NCI-H1436 treated with DMSO at 0.1 percent for 48 hours (cell line): ENCODE measurements around the gene ASB11.
A peak's percentile ranks its signal among the peaks of the same experiment; 100 is the strongest.
"Not testable (repeated sequence)": the region's sequence is repeated elsewhere in the genome, so short reads cannot be mapped to it uniquely, and the experiment has no call there.

Experiments used
- DNase-seq: peaks from one replicate; lab custom pipeline; 2025; lab: John Stamatoyannopoulos, UW

ASB11 gene

DNA sequence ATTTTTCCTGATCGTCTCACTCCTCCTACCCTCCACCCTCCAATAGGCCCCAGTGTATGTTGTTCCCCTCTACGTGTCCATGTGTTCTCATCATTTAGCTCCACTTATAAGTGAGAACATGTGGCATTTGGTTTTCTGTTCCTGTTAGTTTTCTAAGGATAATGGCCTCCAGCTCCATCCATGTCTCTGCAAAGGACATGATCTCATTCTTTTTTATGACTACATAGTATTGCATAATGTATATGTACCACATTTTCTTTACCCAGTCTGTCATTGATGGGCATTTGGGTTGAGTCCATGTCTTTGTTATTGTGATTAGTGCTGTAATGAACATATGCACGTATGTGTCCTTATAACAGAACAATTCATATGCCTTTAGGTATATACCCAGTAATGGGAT is 9.5 kb downstream of the ASB11 start:
- not testable (repeated sequence) for DNase-seq

DNA sequence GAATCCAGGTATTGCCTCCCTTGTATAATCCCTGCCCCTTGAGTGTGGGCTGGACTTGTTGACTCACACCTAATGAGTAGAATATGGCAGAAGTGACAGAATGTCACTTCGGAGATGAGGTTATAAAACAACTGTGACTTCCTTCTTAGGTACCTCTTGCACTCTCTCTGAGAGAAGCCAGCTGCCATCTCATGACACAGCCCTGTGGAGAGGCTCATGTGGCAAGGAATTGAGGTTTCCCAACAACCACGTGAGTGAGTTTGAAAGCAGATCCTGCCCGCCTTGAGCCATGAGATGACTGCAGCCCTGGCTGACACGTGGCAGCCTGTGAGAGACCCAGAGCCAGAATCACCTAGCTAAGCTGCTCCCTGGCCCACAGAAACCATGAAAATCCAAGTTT is 13.5 kb downstream of the ASB11 start:
- no peak for DNase-seq

DNA sequence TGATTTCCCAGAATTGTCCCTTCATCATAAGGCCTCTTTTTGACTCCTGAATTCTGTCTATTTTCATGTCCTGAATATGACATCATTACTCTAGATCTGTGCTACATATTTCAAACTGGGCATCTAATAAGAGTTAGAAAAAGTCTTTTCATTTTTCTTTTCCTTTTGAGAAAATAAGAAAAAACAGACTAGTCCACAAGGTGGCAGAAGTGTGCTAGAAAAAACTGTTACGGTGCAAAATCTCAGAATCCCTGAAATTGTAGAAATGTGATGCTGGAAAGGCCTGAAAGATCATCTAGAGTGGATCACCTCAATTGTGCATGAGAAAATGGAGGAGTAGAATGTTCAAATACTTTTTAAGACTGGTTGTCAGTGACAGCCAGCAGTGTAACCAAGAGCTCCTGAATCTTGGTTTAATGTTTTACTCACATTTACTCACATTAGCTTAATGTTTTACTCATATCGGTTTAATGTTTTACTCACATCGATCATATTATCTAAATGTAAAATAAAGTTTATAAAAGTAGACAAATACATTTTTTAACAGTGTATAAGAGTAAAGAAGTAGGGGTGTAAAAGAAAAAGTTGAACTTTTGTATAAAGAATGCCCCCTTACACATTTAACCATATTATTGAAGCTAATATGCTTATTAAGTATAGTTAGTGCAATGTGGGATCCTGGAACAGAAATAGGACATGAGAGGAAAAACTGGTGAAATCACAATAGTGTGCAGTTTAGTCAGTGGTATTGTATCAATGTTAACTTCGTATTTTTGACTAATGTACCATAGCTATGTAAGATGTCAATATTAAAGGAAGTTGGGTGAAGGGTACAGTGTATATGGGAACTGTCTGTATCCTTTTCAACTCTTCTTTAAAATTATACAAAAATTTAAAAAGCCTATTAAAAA is 15.2 kb downstream of the ASB11 start:
- no peak for DNase-seq

DNA sequence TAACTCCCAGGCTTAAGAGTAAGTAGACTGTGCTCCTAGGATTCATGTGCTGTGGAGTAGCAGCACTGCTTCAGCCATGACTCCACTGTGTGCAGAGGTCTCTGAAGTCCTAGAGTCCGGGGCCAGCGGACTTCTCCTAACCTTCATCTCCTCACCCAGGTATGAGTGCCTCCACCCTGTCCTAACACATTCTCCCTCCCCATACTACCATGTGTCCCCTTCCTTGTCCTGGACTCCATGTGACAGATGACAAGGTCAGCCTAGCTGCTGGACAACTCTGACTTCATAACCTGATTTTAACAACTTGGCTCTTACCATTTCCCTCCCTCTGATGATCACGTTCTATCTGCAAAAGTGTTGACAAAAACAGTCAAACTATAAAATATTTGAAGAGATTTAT is 16.7 kb downstream of the ASB11 start:
- DNase-seq: no peak

DNA sequence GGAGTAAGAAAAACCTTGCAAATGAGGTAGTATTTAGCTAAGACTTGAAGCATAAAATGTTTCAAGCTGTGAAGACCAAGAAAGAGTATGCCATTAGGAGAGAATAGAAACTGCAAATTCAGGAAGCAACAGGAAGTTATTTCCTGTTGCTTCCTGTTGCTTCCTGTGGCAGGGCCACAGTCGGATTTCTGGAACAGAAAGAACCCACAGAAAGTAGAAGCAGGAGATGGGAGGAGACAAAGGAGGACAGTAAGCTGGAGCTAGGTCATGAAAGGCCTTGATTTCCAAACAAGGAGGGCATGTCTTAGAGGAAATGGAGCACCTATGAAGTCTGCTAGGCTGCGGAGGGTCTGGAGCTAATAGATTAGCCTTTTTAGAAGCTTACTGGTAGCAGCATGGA is 17.2 kb downstream of the ASB11 start:
- DNase-seq: no peak

DNA sequence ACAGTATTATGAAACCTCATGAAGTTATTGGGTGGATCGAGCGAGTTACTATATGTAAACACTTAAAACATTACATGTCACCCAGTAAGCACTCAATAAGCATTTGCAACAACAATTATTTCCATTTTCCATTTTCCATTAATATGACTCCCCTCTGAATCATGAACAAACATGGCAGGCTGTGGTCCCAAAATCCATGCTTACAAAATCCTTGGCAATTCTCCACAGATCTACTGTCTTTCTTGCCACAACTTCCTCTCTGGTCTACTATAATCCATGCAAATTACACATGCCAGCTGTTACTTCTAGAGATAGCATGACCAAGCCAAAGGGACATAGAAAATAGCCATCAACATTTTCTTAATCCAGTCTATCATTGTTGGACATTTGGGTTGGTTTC is 22.0 kb downstream of the ASB11 start:
- DNase-seq: no peak

DNA sequence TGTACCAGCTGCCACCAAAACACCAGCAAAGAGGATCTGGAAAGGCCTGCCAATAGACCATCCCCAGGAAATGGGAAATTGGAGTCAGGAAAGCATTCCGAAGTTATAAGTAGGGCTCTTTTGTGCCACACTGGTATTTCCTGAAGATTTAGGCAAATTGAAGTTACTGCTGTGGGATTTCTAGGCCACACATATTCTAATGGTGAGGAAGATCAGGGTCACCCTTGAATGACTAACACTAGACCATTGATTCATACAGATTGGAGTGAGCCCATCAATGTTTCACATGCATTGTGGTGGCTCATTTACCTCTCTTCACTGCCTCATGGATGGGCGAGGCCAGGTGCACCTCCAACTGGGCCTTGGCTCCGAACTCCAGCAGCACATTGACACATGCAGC is 22.6 kb downstream of the ASB11 start:
- DNase-seq: no peak

DNA sequence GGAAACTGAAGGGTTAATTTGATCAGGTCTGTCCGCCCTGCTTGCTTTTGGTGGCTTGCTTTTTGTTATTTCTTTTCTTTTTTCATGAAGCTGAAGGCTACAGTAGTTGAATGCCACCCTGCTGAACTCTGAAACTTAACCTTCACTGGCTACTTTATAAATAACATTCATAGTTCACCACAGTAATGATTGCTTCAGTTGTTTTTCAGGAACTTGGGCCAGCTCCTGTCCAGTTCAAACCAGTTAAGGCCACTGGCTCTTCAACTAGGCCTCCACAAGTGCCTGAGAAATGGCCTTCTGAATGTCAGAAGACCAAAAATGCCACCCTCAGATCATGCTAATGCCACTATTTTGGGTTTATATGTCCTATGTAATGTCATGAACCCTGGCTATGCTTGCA is 37.8 kb downstream of the ASB11 start:
- no peak for DNase-seq

DNA sequence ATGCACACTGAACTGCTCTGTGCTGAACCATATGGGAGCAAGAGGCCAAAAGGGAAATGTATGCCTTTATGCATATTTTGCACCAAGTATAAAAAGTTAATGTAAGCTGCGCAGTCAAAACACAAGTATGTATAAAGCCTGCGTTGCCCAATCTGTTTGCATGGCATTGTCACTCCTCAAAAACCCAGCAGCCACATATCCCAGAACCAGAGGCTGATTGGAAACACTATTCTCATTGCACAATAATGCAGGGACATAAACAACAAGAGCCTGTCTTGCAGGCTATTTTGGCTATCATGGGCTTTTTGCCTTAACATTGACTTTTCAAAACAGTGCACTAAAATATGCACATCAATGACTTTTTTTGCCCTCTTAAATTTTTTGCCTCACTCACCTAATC is 40.5 kb downstream of the ASB11 start:
- DNase-seq: no peak

DNA sequence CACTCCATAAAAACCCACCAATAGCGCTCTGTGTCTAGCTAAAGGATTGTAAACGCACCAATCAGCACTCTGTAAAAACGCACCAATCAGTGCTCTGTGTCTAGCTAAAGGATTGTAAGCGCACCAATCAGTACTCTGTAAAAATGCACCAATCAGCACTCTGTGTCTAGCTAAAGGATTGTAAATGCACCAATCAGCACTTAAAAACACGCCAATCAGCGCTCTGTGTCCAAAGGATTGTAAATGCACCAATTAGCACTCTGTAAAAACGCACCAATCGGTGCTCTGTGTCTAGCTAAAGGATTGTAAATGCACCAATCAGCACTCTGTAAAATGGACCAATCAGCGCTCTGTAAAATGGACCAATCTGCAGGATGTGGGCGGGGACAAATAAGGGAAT is 42.2 kb downstream of the ASB11 start:
- not testable (repeated sequence) for DNase-seq

DNA sequence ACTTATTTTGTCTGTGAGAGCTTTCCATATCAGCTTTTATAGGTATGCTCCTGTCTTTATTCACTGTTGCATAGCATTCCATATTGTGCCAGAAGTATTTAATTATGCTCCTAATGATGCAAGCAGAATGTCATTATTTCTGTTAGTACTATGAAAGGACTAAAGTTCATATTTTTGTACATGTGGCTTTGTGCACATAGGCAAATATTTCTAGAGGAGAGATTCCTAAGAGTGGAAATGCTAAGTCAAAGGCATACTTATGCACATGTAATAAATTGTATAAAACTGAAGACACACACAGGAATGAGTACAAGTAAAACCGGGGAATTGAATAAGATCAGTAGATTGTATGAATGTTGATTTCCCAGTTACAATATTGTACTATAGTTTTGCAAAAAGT is 43.7 kb downstream of the ASB11 start:
- DNase-seq: no peak

DNA sequence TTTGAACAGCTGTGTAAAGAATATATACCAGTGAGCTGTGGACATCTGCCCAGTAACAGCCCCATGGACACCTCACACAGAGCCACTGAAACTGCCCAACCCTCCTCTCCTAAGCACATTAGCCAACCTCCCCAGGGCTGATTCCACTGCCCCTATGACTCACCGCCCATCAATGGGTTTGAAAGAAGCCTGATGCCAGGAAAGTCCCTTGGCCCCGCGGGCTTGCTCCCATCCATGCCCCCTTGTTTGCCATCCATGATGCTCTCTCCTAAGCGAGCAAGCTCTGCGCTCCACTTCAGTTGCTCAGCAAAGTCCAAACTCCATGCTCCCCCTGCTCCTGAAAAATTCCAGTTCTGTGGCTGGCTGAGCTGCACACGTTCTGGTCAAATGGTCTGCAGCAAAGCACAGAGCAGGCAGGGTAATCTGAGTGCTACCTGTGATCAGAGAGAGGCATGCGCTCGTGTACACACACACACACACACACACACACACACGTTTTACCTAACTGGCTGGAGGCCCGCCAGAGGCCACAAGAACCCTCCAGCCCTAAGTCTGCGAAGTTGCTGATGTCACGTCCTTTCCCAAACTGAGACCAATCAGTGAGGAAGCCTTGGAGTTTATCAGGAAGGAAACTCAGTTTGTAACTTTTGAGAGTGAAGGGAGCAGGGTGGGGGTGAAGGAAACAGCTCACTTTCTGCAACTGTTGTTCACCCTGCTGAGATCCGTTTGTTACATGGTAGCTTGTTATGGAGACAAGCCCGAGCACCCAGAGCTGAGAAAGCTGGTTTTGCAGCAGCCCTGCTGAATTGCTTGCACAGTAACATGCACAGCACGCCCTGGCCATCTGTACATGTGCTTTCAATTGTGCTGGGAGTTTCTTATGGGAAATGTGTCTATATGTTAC is 45.6 kb downstream of the ASB11 start, which contains the start of gene ASB9:
Gene ASB9 (minus strand): TSS at position 466 of the 904 bp plus-strand sequence. CDS start 209 bp downstream, at position 257.
- no peak for DNase-seq

DNA sequence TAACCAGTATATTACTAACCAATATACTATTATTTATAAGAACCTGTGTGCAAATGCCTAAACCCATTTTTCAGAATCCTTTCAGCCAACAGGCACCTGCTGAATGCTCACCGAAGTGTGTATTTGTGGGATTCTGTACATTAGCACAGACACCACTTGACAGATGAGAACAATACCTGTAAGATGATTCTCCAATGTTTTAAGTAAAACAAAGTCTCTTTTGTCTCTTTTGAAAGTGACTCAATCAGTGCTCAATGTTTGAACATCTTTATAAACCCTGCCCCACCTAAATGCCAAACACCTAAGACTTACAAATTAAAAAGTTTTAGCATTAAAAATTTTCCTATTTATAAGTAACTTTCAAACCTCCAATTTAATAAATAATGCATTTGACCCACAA is 46.3 kb downstream of the ASB11 start:
- DNase-seq: no peak

DNA sequence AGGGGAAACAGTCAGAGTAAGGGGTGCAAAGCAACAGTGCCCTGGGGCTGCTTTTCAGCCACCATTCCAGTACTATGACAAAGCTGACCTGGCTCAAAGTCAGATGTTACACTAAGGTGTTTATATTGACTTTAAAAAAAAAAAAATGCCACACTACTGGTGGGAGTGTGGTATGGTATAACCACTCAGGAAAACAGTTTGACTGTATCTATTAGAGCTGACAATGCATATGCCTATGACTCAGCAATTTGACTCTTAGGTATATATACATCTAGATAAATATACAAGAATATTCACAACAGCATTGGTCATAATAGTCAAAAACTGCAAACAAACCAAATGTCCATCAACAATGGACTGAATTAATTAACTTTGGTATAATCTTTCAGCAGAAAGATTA is 60.6 kb downstream of the ASB11 start:
- DNase-seq: no peak

DNA sequence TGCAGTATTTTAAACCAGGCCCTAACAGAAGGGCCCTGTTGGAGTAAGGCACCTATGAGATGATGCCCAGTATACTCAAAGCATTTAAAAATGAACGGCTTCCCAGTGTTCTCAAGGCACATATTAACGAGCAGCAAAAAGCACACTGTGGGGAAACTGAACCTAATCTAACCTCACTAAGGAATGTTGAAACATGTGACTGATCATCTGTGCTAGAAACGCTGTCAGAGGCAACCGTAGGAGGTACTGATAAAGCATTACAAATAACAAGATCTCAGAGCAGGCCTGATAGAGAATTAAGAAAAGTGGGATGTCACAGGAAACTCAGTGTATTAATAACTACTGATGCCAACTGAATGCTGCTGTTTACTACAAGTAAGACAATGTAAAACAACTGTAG is 69.5 kb downstream of the ASB11 start:
- DNase-seq: no peak

DNA sequence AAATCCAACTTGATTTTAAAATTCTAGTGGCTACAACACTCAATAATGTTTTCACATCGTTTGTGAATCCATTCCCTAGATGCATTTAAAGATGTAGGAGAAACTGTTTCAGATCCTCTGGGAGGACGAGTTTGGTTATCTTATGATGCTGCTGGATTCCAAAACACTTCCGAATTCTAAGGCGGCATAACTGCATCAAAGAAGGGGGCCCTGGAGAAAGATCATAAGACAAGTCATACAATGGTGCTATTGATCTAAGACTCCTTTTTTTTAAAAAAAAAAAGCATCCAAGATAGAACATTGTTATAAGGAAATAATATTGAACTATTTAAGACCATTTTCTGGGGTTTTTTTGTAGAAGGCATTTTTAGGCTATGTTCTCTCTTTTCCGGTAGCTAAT is 71.0 kb downstream of the ASB11 start:
- DNase-seq: no peak

DNA sequence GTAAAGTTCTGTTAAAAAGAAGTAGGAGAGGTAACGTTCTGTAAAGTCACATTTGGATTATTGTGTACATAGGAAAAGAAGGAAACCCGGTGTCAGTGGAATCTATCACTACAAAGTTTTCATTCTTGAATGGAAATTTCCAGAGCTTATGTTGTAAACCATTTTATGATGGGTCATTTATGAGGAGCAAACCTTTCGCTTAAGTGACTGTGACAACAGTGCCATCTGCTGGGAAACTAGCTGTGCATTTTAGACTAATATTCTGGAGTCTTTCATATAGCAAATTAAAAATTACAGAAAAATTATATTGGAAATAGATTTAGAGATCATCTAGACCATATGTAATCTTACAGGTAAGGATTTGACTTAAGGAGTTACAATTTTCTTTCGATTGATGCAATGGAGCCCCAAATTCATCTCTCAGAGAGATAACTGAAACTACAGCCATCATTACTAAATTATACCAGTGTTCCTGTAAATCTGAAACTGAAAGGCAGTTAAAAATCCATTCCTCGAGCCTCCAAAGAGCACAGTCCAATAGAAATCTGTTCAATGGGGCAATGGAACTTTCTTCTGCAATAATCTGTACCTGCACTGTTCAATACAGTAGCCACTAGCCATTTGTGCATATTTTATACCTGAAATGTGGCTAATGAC is 72.4 kb downstream of the ASB11 start:
- peak; percentile 20 for DNase-seq

DNA sequence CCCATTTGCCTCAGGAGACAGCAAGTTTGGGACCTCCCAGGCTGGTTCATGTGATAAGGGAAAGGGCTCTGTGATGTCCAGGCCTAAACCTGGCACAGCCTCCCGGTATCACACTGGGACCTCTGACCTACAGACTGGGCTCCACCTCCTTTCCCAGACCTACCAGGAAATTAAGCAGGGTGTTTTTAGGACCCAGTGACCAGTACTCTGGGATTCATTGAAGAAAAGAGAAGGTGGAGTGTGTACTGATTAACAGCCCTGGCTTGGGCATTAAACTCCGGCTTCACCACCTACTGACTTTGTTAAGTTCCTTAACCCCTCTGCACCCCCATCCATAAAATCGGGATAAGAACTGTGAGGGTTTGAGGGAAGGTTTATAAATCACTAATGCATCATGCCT is 74.1 kb downstream of the ASB11 start:
- no peak for DNase-seq

DNA sequence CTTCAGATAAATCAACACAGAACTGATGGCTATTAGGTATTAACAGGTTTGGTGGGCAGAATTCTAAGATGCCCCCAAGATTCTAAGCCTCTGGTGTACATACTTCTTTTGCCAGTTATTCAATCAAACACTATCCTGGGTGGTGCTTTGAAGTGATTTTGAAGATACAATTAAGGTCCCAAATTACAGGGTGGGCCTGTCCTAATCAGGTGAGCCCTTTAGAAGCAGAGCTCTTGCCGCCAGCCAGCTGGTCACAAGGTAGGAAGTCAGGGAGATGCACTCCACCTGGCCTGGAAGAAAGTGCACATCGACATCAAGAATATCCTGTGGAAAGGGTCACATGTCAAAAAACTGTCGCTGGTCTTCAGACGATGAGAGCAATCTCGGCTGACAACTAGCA is 75.0 kb downstream of the ASB11 start:
- no peak for DNase-seq

DNA sequence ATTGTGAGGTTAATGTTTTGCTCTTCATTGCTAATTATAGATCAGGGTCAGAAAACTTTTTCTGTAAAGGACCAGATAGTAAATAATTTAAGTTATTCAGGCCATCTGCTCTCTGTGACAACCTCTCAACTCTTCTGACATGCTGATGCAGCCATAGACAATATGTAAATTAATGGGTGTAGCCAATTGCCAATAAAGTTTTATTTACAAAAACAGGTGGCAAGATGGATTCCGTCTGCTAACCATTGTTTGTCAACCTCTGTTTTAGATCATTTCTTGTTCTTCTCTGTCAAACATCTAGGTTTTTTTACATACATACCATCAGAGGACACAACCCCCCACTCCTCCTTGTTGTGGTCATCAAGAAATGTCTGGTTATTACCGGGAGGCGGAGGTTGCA is 79.3 kb downstream of the ASB11 start:
- no peak for DNase-seq

DNA sequence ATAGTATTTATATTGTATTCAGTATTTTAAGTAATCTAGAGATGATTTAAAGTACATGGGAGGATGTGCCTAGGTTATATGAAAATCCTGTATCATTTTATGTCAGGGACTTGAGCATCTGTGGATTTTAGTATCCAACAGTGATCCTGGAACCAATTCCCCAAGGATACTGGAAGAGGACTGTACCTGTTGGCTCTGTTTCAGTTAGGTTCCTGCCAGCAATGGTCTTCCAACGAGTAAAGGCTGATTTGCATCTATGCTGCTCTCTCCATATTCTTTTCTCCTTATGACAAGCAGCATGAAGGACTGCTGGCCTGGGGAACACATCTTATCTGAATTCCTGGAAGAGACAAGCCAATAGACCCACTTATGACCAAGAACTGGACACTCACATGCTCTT is 80.4 kb downstream of the ASB11 start:
- no peak for DNase-seq

DNA sequence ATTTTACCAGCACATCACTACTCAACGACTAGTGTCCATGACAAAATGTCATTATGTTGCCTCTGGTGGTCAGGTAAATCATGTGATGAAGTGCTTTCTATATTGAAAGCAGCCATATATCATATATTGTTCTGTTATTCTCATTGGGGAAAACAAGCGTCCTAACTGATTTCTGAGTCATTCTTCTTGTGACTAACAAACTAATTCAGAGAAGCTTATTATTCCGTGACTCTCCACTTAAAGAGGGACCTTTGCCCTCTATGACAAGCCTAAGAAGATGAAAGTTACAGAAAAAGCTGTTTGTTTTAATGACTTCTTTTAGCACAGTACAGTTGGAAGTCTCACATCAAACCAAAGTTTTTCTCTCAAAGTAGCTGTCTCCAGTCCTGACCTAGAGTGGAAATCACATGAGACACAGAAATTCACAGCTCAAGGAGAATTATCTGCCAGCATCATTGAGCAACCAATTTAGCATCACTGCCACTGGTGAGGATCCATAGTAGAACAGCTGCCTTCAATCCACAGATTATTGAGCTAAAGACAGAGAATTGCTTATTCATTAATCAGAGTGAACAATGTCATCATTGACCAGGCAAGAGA is 81.9 kb downstream of the ASB11 start:
- DNase-seq: no peak
